HFFc6 (cell line): Measurements from ENCODE around the gene STYK1. TPM values are rescaled to one million over a fixed set of nuclear protein-coding genes. Genes with fewer than 3 reads are reported as not detected.
A peak's percentile ranks its signal among the peaks of the same experiment; 100 is the strongest.
"Not testable (repeated sequence)": the region's sequence is repeated elsewhere in the genome, so short reads cannot be mapped to it uniquely, and the experiment has no call there.

Source experiments
- DNase-seq: peaks from one replicate; pipeline ENCODE4 v3.0.0-alpha.2; 2018
- H3K27ac Mint-ChIP-seq: 2 replicates; pipeline ENCODE4 v1.8.0; 2020; ENCODE audit warnings: mild to moderate bottlenecking, mixed read lengths
- H3K27me3 Mint-ChIP-seq: 2 replicates; pipeline ENCODE4 v1.8.0; 2021; ENCODE audit warnings: mild to moderate bottlenecking, moderate library complexity, mixed read lengths; ENCODE audit not compliant: insufficient read depth
- H3K36me3 Mint-ChIP-seq: 2 replicates; pipeline ENCODE4 v1.8.0; 2021; ENCODE audit warnings: low read depth, mixed read lengths
- H3K4me1 Mint-ChIP-seq: 2 replicates; pipeline ENCODE4 v1.8.0; 2020; ENCODE audit warnings: low read depth, mixed read lengths
- H3K4me3 Mint-ChIP-seq: 2 replicates; pipeline ENCODE4 v1.8.0; 2020; ENCODE audit warnings: mild to moderate bottlenecking, moderate library complexity, mixed read lengths
- H3K9me3 Mint-ChIP-seq: 2 replicates; pipeline ENCODE4 v1.8.0; 2020; ENCODE audit warnings: mild to moderate bottlenecking, mixed read lengths
- CTCF ChIP-seq: fragments of 200-600 bp; sonication (generic); IDR thresholded peaks from 2 replicates; pipeline ENCODE4 v1.5.0; 2021; ENCODE audit warnings: antibody characterized with exemption, mild to moderate bottlenecking
- total RNA-seq, 6 experiments: library from RNA; stranded (reverse); fragmentation: NEBNext Ultra II Directional; extraction: Animal tissue kit (Norgen Biotek cat#: 25700); gene quantifications; 2 replicates in 1 of 6; 3 replicates in 5 of 6; pipeline ENCODE4 v1.2.3, GENCODE V29; 2021

Gene STYK1
- total RNA-seq, 6 experiments from 2014 or later, result 1.1 to 3.0 (median 1.8) TPM

GRCh38 chr12:10615532-10615931, 58.3 kb downstream of the STYK1 start:
- Mint-ChIP-seq H3K27ac (no peak overlapping the region), H3K4me3 (no peak overlapping the region), H3K4me1 (peaks cover 66% of the 10 kb centered on the region), H3K36me3 (peaks cover 19% of the 10 kb centered on the region), H3K27me3 (peaks cover 7% of the 10 kb centered on the region), H3K9me3 (no peaks in the 10 kb centered on the region)
- no peak for DNase-seq
- TF ChIP-seq CTCF, result peak; percentile 29

GRCh38 chr12:10614056-10614370, 59.8 kb downstream of the STYK1 start:
- Mint-ChIP-seq H3K9me3 (no peaks in the 10 kb centered on the region), H3K36me3 (peaks cover 19% of the 10 kb centered on the region), H3K27me3 (peaks cover 7% of the 10 kb centered on the region), H3K4me3 (peak overlapping the region; percentile 100), H3K4me1 (peaks cover 51% of the 10 kb centered on the region), H3K27ac (peak overlapping the region; percentile 100)
- no peak for TF ChIP-seq CTCF
- DNase-seq, result no peak

- no peak for TF ChIP-seq CTCF
- Mint-ChIP-seq H3K27me3 (peaks cover 7% of the 10 kb centered on the region), H3K4me1 (peaks cover 46% of the 10 kb centered on the region), H3K36me3 (peaks cover 19% of the 10 kb centered on the region), H3K4me3 (peak within 1 kb of the TSS; percentile 100), H3K9me3 (no peaks in the 10 kb centered on the region), H3K27ac (peak within 1 kb of the TSS; percentile 100)
- peak; percentile 95 for DNase-seq
Measured at GRCh38 chr12:10613349-10614055, 60.4 kb downstream of the STYK1 start, which contains the start of gene MAGOHB. Gene MAGOHB, minus strand, starts transcription at chr12:10613609. Its CDS starts 77 bp downstream, at chr12:10613532.

- peaks cover 7% of the 10 kb centered on the region for H3K27me3 Mint-ChIP-seq
- peaks cover 19% of the 10 kb centered on the region for H3K36me3 Mint-ChIP-seq
- H3K27ac Mint-ChIP-seq, result peak overlapping the region; percentile 100
- peak overlapping the region; percentile 100 for H3K4me3 Mint-ChIP-seq
- TF ChIP-seq CTCF, result no peak
- peaks cover 40% of the 10 kb centered on the region for H3K4me1 Mint-ChIP-seq
- DNase-seq, result no peak
- H3K9me3 Mint-ChIP-seq, result no peaks in the 10 kb centered on the region
Measured at GRCh38 chr12:10612984-10613348, 60.9 kb downstream of the STYK1 start.

GRCh38 chr12:10612110-10612509, 61.7 kb downstream of the STYK1 start:
- peaks cover 32% of the 10 kb centered on the region for H3K4me1 Mint-ChIP-seq
- H3K36me3 Mint-ChIP-seq, result peaks cover 19% of the 10 kb centered on the region
- peak overlapping the region; percentile 100 for H3K4me3 Mint-ChIP-seq
- peaks cover 7% of the 10 kb centered on the region for H3K27me3 Mint-ChIP-seq
- H3K27ac Mint-ChIP-seq, result peak overlapping the region; percentile 100
- no peaks in the 10 kb centered on the region for H3K9me3 Mint-ChIP-seq
- no peak for DNase-seq
- TF ChIP-seq CTCF, result no peak

GRCh38 chr12:10611258-10611657, 62.6 kb downstream of the STYK1 start:
- Mint-ChIP-seq H3K4me3 (peak overlapping the region; percentile 100), H3K4me1 (peaks cover 31% of the 10 kb centered on the region), H3K36me3 (peaks cover 19% of the 10 kb centered on the region)
- not testable (repeated sequence) for DNase-seq, H3K27me3 Mint-ChIP-seq, H3K9me3 Mint-ChIP-seq, H3K27ac Mint-ChIP-seq
